OCI-LY3 (cell line): Measurements from ENCODE around the gene CRYGN.

Experiments used
- CTCF ChIP-seq: fragments of 200-600, 300-600 bp; sonication (generic); IDR thresholded peaks from 2 replicates; pipeline ENCODE4 v1.5.1; 2014; ENCODE audit warnings: antibody characterized with exemption, low read length, low read depth
- EZH2phosphoT487 ChIP-seq: fragments of 200-600 bp; shearing (Covaris generic); IDR thresholded peaks from 2 replicates; pipeline ENCODE4 v1.6.1; 2018; ENCODE audit warnings: antibody characterized with exemption, mixed run types, low read depth

- TF ChIP-seq EZH2phosphoT487 (no peak), CTCF (no peak)
These were observed 26.7 kb downstream of the CRYGN start for GRCh38 chr7:151413241-151413640.
